8988T (cell line): ENCODE data around the gene NFIA.

ENCODE experiments used
- DNase-seq: peaks from one replicate; pipeline ENCODE4 v3.0.0; 2011

Gene NFIA

DNA sequence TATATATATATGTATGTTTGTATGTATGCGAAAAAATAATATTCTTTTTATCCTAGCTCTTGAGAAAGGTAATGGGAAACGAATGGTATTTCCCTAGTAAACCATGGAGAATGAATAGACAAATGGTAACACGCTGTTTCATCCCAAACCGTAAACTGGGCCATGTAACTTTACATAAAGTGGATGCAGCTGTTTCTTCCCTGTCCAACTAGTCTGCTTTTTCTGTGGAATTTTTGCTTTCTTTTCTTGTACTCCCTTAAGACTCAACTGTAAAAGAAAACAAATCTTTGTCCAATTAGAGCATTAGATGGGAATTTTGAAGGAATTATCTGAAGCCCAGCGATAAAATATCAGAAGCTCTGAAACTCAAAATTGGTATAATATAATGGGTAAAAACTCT lies 198.1 kb downstream of the NFIA start:
- no peak for DNase-seq

DNA sequence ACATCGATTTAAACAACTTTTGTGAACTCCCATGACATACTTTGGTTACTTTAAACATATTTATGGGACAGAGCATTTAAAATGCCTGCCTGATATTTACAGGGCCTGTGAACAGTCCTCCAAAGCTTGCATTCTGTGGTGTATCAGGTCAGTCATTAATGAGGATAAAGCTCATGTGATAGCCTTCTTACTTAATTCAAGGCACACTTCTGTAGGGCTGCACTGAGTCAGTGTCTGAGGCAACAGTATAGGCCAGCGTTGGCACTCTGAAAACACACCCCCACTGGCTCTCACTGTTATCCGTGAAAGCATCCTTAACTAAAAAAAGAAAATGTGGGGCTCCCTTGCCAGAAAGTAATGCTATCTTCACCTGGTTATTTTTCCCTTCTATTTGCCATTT lies 200.0 kb downstream of the NFIA start:
- no peak for DNase-seq

DNA sequence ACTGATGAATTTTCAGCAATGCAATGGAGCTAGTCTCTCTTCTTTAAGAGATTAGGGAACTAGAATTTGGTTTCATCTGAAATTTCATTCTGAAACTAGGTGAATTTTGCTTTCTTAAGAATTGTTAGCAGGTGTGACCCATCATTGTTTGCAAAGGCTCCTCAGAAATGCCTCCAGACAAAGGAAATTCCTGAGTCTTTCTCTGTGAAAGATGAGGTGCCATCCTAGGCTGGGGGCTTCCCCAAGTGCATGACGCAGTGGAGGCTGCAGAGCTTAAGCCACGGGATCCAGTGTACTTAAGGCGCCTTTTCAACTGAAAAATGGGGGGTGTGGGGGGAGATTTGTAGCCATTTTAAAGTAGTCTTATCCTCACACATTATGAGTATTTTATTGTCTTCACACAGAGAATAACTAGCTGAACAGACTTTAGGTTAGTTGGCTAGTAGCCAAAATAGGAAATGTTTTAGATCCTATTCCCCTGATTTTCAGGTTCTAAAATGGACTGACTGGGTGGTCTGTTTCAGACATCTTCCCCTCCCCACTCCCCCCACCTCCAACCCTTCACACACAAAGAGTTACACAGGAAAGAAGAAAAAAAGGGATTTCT lies 202.0 kb downstream of the NFIA start:
- no peak for DNase-seq

DNA sequence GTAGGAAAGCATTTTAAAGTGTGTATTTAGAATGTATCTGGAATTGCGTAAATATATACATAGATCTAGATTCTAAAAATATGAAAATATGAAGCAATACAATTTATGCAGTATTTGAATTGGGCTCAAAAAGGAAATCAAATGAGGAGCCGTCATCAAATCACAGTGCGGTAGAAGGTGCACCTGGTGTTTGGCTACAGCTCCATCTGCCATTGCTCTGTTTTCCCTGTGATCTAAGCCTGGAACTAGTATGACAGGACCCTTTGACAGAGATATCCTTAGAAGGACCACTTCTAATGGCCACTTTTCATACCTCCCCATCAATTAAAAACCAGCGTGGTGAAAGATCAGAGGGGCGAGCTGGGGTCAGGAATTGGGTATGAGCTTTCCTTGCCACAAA lies 202.6 kb downstream of the NFIA start:
- no peak for DNase-seq

DNA sequence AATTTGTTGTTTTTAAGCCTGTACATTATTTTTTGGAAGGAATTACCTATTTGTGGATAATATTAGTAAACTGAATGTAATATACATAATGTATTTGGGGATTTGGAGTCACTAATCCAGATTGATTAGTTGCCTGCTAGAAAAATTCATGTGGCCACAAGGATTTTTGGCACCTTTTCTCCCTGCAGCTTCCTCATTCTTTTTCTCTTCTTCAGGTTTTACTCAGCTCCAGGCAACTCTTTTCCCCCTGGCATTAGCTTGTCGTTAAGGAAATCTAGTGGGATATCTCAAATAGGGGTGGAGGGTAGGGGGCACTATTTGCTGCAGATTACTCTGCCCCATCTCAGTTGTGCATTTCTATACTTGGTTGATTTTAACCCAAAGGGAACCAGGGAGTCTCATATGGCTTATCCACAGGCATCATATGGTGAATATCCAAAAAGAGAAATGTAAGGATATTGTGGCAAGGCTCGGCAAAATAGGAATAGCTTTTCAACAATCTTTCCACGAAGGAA lies 203.1 kb downstream of the NFIA start:
- DNase-seq: no peak

DNA sequence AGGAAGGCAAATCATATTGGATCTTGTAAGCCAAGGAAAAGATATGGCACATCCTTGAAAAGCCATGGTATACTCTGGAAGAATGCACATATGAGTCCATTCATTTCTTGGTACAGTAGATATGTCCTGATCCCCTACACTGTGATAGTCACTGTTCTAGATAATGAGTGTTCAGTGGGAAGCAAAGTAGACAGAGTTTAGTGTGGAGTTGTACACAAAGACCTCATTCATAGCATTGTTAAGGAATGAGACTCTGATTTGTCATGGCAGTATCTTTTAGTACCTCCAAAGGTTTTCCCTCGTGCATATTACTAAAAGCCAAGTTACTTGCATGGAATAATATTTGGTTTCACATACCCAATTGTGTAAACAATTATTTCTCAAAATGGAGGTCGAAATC lies 204.7 kb downstream of the NFIA start:
- no peak for DNase-seq

DNA sequence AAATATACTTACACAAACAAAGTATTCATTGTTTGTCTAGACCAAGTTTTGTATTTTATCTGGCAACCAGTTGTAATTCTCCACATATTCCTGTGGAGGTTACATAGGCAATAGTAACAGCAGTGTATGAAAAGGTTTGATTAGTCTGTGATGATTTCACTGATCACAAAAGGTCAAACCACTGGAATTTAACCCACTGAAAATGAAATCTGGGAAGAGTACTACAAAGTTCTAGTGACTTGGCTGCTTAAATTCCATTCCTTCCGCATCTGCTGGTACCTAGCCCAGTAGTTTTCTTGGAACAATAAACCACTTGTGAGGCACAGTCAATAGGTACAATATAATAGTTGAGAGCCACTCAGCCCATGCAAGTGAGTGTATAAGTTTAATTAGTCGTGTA lies 205.4 kb downstream of the NFIA start:
- no peak for DNase-seq

DNA sequence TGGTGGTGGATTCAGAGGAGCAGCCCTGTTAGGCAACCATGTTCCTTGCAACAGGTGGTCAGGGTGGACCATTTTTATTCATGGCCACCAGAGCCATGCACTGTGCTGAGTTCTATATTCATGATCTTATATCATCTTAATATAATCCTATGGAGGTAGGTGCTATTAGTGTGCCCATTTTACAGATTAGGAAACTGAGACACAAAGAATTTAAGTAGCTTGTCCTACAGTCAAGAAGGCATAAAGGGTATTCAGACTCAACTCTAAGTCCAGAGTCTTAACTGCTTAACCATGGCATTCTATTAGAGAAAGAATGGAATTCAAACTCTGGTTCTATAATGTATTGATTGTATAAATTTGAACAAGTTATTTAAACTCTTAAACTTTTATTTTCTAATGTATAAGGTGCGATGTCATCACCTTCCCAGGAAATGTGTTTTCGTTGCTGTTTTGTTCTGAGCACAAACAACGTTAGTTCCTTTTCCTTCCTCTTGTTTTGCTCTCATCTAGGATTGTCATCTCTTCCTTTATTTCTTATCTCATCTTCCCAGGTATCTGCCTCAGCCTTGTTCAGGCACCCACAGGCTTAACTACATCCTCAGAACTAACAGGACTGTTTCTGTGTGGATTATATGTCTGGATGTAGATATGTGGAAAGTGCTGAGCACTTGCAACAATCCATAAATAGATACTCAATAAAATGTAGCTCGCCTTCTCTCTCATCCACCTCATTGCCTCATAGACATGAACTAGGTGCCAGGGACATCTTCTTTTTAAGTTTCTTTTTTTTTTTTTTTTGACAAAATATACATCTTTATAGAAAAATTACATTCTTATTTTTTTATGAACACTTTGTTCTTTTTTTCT lies 207.1 kb downstream of the NFIA start:
- no peak for DNase-seq

DNA sequence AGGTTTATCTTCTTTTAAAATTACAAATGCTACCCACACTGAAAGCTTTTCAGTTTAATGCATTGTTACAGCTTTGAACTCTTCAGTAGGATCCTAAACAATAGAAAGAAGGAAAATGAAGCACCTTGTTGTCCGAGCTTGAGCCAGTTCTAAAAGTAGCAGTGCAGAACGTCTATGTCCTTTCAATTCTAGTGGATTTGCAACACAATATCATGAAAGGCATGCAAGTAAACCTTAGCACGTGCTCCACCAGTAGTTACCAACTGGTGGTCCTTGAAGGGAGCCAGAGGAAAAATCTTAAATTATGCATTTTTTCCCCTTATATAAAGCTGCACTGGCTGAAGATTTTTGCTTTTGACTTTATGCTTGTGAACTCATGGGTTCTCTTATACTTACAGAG lies 208.2 kb downstream of the NFIA start:
- no peak for DNase-seq

DNA sequence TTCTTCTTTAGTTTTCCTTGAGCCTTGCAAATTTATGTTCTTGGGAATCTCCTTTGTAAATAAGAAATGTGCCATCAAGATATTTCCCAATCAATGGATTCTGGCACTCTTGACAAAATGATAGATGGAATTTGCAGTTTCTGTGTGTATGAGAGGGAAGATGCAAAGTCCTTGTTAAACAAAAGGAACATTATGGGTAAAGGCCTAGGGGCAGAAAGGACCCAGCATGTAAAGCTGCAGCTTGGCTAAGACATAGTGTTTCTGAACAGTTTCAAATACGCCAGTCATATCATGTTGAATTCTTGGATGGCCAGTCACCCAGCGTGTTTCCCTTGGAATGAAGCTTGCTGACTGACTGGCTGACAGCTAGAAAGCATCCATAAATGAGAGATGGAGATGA lies 210.8 kb downstream of the NFIA start:
- no peak for DNase-seq

DNA sequence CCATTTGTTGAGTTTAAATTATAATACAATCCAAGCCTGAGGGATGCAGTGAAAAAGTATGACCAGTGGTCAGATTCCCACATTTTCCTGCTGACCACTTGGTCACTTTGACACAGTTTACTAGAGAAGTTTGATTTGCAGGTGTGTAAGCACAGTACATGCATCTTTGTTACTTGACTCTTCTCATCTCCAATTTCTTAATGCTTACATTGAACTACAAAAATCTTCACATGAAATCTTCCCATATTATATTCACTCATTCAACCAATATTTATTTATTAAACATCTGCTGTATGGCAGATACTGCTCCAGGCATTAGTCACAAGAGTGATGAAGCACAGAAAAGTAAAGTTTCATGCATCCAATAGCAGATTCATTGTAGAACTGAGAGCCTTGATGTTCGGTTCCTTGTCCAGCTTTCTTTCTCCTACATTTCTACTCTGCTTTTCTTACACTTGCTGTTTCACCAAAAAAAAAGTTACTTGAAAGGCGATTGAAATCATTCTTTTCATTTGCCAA lies 211.7 kb downstream of the NFIA start:
- DNase-seq: no peak

DNA sequence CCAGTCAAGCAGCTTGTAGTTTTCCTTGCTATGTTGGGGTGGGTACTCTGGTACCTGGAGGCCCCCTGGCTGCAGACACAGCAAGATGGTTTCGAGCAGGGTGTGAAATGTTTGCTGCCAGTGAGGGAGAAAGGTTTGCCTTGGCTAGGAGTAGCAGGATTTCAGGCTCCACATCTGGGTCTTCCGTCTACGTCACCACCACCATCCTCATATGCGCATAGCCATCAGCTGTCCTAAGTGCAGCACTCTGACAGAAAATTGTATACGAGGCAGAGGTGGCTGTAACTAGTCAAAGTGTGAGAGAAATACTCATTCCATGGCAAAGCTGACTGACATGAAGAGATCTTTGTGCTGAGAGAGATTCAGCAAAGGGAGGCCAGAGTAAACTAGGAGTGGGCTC lies 212.6 kb downstream of the NFIA start:
- DNase-seq: no peak

DNA sequence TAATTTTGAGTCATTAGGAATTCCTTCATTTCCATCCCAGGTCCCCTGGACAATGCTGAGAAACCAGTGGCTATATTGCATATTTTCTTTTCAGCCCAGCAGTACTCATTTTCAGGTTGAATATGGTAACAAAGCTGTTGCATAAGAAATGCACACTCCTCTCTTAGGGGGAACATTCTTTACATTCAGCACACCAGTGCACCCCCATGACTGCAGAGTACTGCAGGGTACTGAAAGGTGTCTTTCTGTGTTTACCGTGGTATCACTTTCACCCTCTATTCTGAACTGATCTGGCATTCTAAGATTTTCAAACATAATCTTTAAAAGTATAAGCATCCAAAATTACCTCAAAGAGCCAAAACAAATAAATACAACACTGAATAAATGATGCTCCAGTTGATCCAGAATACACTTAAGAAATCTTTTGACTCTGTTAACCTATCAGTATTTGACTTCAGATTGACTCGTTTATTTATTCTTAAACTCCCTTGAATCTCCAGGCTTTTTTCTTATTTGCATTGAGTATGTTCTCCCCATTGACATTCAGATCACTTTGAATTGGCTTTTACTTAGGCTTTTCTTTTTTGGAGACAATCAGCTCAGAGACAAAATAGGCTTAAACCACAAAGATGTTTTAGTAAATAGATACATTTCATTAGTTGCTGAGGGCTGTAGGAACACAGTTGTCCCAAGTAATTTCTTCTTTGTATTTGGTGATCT lies 213.6 kb downstream of the NFIA start:
- no peak for DNase-seq

DNA sequence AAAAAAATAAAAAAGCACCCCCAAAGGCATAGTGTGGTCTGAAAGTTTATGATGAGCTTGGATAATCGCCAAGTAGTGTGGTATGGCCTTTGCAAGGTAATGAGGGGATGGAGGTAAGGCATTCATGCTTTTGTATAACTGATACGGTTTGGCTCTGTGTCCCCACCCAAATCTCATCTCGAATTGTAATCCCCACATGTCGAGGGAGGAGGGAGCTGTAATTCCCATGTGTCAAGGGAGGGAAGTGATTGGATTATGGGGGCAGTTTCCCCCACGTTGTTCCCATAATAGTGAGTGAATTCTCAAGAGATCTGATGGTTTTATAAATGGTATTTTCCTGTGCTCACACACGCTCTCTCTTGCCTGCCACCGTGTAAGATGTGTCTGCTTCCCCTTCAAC lies 215.5 kb downstream of the NFIA start:
- DNase-seq: no peak

DNA sequence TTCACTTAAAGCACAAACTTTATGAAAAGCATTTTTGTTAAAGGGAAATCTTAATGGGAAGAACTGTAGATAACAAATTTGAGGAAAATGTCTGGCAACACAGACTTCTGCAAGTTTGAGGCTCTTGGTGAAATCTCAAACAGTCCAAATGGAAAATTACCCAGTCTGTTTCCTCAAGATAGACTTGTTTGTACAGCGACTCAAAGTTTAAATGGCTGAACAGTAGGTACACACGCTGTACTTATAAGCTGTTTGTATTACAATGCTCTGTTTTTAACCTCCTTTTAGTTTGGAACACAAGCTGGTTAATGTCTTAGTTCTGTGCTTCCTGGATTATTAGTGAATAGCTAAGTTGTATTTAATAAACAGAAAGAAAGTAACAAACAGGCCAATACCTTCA lies 217.1 kb downstream of the NFIA start:
- DNase-seq: no peak

DNA sequence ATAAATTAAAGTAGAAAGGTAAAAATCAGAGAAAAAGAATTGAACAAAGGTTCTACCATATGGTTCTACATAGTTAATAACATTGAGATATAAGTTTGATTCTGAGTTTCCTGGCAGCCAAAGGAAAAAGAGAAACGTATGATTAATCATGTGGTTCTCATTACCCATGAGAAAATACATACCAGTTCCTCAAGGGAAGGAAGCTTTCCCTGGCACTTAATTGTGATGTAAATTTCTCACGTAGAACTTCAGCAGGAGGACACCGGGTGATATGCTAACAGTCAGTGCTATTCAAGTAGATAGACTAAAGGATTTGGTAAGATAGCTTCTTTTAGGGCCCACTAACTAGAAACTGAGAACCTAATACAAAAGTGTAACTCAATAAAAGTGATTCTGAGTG lies 218.5 kb downstream of the NFIA start:
- DNase-seq: no peak

DNA sequence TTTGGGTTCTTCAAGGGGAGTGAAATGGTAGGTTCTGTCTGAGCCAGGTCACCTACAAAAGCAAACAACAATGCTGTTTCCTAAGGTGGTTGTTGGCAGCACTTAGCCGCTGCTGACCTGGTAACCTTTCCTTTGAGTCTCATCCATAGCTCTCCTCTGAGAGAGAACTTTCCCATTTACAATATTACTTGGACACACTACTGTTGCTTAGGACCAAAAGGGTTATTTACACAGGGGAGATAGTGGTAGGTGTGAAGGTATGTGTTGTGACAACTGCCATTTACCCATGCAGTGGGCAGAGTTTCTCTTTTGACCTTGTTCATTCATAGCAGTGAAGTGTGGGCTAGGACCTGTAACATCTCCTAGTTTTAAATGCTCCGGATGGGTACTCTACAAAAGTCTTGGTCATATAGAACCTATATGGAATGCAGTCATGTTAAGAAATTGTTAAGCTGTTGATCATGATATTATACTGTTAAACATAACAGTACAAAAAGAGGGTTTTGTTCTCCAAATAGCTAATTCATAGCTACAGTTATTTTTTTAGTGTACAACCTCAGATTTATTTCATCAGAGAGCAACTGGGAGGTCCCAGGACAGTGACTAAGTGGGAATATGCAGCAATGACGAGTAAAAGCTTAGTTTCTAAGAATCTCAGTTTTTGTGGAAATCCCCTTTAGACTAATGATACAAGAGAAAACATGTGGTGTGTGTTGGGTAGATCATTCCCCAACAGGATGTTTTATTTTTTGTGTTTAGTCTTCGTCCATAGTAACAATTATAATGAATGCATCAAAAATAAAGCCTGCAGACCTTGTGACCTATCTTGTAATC lies 219.7 kb downstream of the NFIA start:
- DNase-seq: no peak

DNA sequence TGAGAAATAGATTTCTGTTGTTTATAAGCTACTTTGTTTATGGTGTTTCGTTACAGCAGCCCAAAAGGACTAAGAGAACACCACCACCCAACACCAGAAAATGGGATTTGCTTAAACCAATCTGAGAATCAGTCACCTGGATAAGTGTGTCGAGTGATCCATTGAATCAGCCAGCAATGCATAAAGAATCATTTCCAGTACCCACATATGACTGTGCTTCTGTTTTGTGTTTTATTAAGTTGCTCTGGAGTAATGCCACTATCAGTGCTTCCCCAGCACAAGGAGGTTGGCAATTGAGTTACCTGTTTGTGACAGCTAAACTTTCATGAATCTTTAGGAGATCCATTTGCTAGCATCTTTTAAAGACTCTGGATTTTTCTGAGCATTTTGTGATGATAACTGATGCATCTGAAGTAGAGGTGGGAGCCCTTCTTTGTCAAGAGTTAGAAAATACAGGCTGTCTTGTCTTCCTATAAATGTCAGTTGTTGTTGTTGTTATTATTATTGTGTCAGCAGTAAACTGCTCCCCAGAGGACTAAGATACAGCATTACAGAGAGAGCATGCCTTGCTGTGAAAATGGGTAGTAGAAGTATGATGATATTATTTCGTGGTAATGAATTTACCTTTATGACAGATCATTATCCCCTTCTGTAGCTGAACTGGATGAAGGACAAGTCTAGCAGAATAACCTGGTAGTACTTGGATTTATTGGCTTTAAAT lies 225.2 kb downstream of the NFIA start:
- DNase-seq: no peak

DNA sequence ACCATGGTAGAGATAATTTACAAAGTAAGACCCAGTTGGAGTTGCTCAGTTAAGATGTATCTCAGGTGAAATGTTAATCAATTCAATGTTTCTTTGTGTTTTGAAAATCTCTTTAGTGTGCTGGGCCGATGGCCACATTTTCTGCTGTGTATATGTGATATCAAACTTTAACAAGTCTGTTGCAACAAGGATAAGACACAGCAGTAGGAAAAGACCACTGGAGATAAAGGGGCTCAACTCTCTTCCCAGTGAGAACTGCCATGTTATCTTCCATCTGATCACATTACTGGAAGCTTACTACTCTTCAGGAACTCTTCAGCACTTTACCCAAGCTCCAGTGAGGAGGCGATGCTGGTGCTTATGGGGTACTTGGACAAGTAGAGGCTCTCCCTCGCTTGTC lies 227.7 kb downstream of the NFIA start:
- DNase-seq: no peak

DNA sequence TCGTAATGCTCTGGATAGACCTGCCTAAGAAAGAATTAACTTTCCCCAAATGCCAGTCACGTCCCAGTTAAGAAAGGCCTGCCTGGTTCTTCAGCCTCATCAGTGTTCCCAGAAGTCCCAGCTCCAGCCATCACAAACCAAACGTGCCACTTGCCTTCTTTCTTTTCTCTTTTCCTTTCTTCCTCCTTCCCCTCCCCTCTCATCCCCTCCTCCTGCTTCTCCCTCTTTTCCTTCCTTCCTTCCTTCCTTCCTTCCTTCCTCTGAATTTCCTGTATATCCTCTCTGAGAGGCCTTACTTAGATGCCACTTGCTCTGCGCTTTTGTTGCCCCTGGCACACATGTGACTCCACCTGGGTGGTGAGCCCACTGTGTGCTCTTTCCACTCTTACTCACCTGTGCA lies 228.2 kb downstream of the NFIA start:
- DNase-seq: no peak

DNA sequence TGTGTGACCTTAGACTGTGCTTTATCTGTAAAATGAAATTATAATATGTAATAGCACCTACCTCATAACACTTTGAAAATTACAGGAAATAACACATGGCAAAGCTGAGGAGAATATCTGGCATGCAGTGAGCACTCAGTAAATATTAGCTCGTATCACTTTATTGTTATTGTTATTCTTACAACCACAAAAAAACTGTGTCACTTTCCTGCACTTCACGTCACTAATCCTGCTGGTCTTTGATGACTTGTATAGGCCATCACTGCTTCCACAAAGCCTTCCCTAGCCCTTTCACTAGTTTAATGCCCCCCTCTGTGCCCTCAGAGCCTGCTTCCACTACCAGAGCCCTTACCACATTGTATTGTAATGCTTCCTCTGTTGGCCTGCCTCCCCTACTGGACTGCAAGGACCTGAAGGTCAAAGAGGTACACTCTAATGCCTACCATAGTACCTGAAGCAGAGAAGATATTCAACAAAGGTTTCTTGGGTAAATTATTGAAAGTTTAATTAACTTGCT lies 231.6 kb downstream of the NFIA start:
- no peak for DNase-seq

DNA sequence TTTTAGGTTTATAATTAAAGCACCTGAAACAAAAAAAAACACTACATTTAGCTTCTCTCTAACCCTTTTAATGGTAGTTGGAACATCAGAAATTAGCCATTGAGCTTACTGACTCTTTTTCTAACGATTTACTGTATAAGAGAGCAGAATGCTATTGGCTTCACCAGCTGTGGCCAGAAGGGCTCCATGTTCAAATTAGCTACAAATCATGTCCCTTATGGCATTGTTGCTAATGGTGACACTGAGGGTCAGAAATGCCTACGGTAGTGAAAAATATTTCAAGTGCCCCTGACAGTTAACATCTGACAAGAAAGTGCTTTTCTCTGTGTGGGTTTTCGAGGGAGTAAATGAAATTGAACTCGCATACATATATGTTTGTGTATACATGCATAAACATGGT lies 232.7 kb downstream of the NFIA start:
- DNase-seq: no peak
